HepG2 (cell line): ENCODE measurements around the gene AP5Z1. TPM values are rescaled to one million over a fixed set of nuclear protein-coding genes. Genes with fewer than 3 reads are reported as not detected.

Experiments used
- DR1 ChIP-seq: sonication (generic); formaldehyde crosslinking; IDR thresholded peaks from 2 replicates; pipeline ENCODE4 v1.8.0; 2021; ENCODE audit warnings: mild to moderate bottlenecking, missing genetic modification reagents, inconsistent platforms
- IKZF1 ChIP-seq: fragments of 450-650 bp; IDR thresholded peaks from 2 replicates; pipeline ENCODE4 v1.7.1; 2016
- RFXAP ChIP-seq: sonication (generic); formaldehyde crosslinking; IDR thresholded peaks from 2 replicates; pipeline ENCODE4 v1.4.0; 2020; ENCODE audit warnings: missing genetic modification reagents, borderline replicate concordance
- SOX13 ChIP-seq, 3 experiments: fragments of 450-650 bp in 1 of 3; sonication (generic) in 1 of 3; formaldehyde crosslinking in 1 of 3; IDR thresholded peaks in 2 of 3; conservative IDR thresholded peaks in 1 of 3; 2 replicates each; pipeline versions ENCODE4 v1.5.0 to v1.6.1; 2016 to 2020; ENCODE audit warnings: antibody characterized with exemption in 1 of 3, mild to moderate bottlenecking in 1 of 3, missing compliant biosample characterization in 1 of 3, missing genetic modification reagents in 1 of 3, moderate library complexity in 1 of 3
- ZNF274 ChIP-seq: sonication (generic); formaldehyde crosslinking; IDR thresholded peaks from 2 replicates; pipeline ENCODE4 v1.5.1; 2020; ENCODE audit warnings: mild to moderate bottlenecking, missing genetic modification reagents
- ZNF629 ChIP-seq: sonication (generic); formaldehyde crosslinking; conservative IDR thresholded peaks from 2 replicates; pipeline ENCODE4 v1.5.0; 2020; ENCODE audit warnings: missing genetic modification reagents
- polyA plus RNA-seq, 8 experiments: library from polyadenylated mRNA; depleted of rRNA in 3 of 8; stranded (reverse) in 7 of 8; unstranded in 1 of 8; fragments of >200 nt; fragmentation: Illumina TruSeq in 4 of 8; extraction: Trizol in 4 of 8; gene quantifications; 2 replicates each; pipeline versions ENCODE4 v1.2.1 to v1.2.3, GENCODE V29; 2011 to 2016; ENCODE audit warnings: low read depth in 4 of 8, missing spikeins in 1 of 8, mixed read lengths in 1 of 8; ENCODE audit not compliant: insufficient read depth in 1 of 8
- total RNA-seq, 5 experiments: library from RNA; depleted of rRNA; stranded (reverse); fragments of >200 nt; fragmentation: Illumina TruSeq; extraction: Trizol; gene quantifications; 2 replicates each; pipeline ENCODE4 v1.2.3, GENCODE V29; 2016; ENCODE audit warnings: low read depth in 1 of 5
- TF ChIP-seq, protein P1 (sequence below): sonication (generic); formaldehyde crosslinking; IDR thresholded peaks from 2 replicates; pipeline ENCODE4 v1.5.1; 2020; ENCODE audit warnings: mild to moderate bottlenecking, missing genetic modification reagents
- TF ChIP-seq, protein P2 (sequence below): sonication (generic); formaldehyde crosslinking; IDR thresholded peaks from 2 replicates; pipeline ENCODE4 v1.5.0; 2020; ENCODE audit warnings: missing genetic modification reagents
- TF ChIP-seq, protein P3 (sequence below): sonication (generic); formaldehyde crosslinking; IDR thresholded peaks from 2 replicates; pipeline ENCODE4 v1.5.0; 2020; ENCODE audit warnings: mild to moderate bottlenecking, missing genetic modification reagents, borderline replicate concordance
- TF ChIP-seq, protein P4 (sequence below): sonication (generic); formaldehyde crosslinking; IDR thresholded peaks from 2 replicates; pipeline ENCODE4 v1.8.1; 2023; ENCODE audit warnings: mild to moderate bottlenecking, missing genetic modification reagents
- TF ChIP-seq, protein P5 (sequence below): sonication (generic); formaldehyde crosslinking; conservative IDR thresholded peaks from 2 replicates; pipeline ENCODE4 v1.4.0; 2020; ENCODE audit warnings: missing genetic modification reagents

The AP5Z1 gene
- total and polyA plus RNA-seq, 2 of the 13 experiments (the other 11 are each of a cell fraction or from before 2014, with no cell fraction given): 9.3 to 15.1 TPM

DNA sequence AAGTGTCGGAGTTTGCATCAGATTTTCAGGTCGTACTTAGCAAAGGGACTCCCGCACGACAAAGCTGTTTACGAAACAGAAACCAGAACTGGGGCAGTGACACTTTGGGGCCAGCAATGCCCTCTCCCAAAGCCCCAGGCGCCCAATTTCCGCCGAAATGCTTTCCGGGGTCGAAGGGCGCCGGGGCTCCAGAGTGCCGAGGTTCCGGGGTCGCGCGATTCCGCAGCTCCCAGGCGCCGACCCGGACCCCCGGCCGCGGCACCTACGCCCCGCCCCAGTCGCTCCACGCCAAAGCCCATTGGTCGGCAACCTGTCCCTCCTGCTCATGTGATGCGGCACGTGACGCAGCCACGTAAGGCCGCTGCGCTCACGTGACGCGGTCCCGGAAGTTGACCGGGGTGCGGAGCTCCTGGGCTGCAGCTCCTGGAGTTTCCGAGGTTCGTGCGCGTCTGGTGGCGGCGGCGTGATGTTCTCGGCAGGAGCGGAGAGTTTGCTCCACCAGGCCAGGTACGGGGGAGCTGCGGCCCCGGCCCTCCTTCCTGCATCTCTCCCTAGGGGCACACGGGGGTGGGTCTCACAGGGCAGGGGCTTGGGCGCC is at the start of gene AP5Z1 (continued):
- TF ChIP-seq, protein P1, sequence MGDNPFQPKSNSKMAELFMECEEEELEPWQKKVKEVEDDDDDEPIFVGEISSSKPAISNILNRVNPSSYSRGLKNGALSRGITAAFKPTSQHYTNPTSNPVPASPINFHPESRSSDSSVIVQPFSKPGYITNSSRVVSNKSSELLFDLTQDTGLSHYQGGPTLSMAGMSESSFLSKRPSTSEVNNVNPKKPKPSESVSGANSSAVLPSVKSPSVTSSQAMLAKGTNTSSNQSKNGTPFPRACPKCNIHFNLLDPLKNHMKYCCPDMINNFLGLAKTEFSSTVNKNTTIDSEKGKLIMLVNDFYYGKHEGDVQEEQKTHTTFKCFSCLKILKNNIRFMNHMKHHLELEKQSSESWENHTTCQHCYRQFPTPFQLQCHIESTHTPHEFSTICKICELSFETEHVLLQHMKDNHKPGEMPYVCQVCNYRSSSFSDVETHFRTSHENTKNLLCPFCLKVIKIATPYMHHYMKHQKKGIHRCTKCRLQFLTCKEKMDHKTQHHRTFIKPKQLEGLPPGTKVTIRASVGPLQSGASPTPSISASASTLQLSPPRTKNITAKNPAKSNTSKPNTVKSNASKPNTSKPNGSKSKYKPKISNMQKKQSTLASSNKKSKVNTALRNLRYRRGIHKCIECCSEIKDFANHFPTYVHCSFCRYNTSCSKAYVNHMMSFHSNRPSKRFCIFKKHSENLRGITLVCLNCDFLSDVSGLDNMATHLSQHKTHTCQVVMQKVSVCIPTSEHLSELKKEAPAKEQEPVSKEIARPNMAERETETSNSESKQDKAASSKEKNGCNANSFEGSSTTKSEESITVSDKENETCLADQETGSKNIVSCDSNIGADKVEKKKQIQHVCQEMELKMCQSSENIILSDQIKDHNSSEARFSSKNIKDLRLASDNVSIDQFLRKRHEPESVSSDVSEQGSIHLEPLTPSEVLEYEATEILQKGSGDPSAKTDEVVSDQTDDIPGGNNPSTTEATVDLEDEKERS (CRISPR knock-in tag): no peak
- TF ChIP-seq SOX13 (IDR thresholded peaks at IDR 0.05) (no peak), SOX13 (CRISPR knock-in tag; conservative IDR thresholded peaks at IDR 0.05 in 1 of 2, IDR thresholded peaks at IDR 0.05 in 1 of 2) (no peak), ZNF629 (no peak), DR1 (peak; percentile 71), RFXAP (CRISPR knock-in tag) (peak; percentile 75; the same call in 1 of the 2 replicates), ZNF274 (CRISPR knock-in tag) (peak; percentile 67; the same call in 1 of the 2 replicates), IKZF1 (no peak)
- TF ChIP-seq, protein P2, sequence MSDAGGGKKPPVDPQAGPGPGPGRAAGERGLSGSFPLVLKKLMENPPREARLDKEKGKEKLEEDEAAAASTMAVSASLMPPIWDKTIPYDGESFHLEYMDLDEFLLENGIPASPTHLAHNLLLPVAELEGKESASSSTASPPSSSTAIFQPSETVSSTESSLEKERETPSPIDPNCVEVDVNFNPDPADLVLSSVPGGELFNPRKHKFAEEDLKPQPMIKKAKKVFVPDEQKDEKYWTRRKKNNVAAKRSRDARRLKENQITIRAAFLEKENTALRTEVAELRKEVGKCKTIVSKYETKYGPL (CRISPR knock-in tag): no peak
- TF ChIP-seq, protein P3, sequence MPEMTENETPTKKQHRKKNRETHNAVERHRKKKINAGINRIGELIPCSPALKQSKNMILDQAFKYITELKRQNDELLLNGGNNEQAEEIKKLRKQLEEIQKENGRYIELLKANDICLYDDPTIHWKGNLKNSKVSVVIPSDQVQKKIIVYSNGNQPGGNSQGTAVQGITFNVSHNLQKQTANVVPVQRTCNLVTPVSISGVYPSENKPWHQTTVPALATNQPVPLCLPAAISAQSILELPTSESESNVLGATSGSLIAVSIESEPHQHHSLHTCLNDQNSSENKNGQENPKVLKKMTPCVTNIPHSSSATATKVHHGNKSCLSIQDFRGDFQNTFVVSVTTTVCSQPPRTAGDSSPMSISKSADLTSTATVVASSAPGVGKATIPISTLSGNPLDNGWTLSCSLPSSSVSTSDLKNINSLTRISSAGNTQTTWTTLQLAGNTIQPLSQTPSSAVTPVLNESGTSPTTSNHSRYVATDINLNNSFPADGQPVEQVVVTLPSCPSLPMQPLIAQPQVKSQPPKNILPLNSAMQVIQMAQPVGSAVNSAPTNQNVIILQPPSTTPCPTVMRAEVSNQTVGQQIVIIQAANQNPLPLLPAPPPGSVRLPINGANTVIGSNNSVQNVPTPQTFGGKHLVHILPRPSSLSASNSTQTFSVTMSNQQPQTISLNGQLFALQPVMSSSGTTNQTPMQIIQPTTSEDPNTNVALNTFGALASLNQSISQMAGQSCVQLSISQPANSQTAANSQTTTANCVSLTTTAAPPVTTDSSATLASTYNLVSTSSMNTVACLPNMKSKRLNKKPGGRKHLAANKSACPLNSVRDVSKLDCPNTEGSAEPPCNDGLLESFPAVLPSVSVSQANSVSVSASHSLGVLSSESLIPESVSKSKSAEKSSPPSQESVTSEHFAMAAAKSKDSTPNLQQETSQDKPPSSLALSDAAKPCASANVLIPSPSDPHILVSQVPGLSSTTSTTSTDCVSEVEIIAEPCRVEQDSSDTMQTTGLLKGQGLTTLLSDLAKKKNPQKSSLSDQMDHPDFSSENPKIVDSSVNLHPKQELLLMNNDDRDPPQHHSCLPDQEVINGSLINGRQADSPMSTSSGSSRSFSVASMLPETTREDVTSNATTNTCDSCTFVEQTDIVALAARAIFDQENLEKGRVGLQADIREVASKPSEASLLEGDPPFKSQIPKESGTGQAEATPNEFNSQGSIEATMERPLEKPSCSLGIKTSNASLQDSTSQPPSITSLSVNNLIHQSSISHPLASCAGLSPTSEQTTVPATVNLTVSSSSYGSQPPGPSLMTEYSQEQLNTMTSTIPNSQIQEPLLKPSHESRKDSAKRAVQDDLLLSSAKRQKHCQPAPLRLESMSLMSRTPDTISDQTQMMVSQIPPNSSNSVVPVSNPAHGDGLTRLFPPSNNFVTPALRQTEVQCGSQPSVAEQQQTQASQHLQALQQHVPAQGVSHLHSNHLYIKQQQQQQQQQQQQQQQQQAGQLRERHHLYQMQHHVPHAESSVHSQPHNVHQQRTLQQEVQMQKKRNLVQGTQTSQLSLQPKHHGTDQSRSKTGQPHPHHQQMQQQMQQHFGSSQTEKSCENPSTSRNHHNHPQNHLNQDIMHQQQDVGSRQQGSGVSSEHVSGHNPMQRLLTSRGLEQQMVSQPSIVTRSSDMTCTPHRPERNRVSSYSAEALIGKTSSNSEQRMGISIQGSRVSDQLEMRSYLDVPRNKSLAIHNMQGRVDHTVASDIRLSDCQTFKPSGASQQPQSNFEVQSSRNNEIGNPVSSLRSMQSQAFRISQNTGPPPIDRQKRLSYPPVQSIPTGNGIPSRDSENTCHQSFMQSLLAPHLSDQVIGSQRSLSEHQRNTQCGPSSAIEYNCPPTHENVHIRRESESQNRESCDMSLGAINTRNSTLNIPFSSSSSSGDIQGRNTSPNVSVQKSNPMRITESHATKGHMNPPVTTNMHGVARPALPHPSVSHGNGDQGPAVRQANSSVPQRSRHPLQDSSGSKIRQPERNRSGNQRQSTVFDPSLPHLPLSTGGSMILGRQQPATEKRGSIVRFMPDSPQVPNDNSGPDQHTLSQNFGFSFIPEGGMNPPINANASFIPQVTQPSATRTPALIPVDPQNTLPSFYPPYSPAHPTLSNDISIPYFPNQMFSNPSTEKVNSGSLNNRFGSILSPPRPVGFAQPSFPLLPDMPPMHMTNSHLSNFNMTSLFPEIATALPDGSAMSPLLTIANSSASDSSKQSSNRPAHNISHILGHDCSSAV (CRISPR knock-in tag): no peak
- TF ChIP-seq, protein P4, sequence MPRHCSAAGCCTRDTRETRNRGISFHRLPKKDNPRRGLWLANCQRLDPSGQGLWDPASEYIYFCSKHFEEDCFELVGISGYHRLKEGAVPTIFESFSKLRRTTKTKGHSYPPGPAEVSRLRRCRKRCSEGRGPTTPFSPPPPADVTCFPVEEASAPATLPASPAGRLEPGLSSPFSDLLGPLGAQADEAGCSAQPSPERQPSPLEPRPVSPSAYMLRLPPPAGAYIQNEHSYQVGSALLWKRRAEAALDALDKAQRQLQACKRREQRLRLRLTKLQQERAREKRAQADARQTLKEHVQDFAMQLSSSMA (CRISPR knock-in tag): no peak
- TF ChIP-seq, protein P5, sequence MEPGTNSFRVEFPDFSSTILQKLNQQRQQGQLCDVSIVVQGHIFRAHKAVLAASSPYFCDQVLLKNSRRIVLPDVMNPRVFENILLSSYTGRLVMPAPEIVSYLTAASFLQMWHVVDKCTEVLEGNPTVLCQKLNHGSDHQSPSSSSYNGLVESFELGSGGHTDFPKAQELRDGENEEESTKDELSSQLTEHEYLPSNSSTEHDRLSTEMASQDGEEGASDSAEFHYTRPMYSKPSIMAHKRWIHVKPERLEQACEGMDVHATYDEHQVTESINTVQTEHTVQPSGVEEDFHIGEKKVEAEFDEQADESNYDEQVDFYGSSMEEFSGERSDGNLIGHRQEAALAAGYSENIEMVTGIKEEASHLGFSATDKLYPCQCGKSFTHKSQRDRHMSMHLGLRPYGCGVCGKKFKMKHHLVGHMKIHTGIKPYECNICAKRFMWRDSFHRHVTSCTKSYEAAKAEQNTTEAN (CRISPR knock-in tag): no peak; the same call in 1 of the 2 replicates
